ENCODE measurements around the gene FADS2. TPM values are rescaled to one million over a fixed set of nuclear protein-coding genes. Genes with fewer than 3 reads are reported as not detected.

FADS2 gene
- total and polyA plus RNA-seq, 2 experiments from 2014 or later = 124 to 392 TPM

GRCh38 chr11:61855939-61856680 is 28.0 kb downstream of the FADS2 start:
- ATAC-seq (no peak), DNase-seq (ENCODE audit: low spot score) (no peak)
- H3K9me3 Mint-ChIP-seq = no peaks in the 10 kb centered on the region
- peaks cover 17% of the 10 kb centered on the region for H4K20me1 ChIP-seq (replicated peaks; ENCODE audit: insufficient read depth)
- H3K4me2 ChIP-seq = no peak overlapping the region
- H3K4me3 ChIP-seq = no peak overlapping the region
- no peak overlapping the region for H2AFZ ChIP-seq
- H3K36me3 ChIP-seq (ENCODE audit: insufficient read depth) = peaks cover 56% of the 10 kb centered on the region
- H3K4me1 ChIP-seq (ENCODE audit: insufficient read depth) = no peaks in the 10 kb centered on the region
- H3K79me2 ChIP-seq (replicated peaks; ENCODE audit: insufficient read depth) = peaks cover 8% of the 10 kb centered on the region; the same call in 1 of the 2 replicates
- peaks cover 4% of the 10 kb centered on the region for H3K27me3 Mint-ChIP-seq (ENCODE audit: insufficient read depth, low read depth, poor library complexity)
- TF ChIP-seq ZNF462 (CRISPR knock-in tag; IDR thresholded peaks at IDR 0.05) = no peak
- no peak for TF ChIP-seq ZNF331 (CRISPR knock-in tag; IDR thresholded peaks at IDR 0.05; ENCODE audit: low read depth)
- no peak for TF ChIP-seq EZH2phosphoT487 (IDR thresholded peaks at IDR 0.05; ENCODE audit: unreplicated experiment)
- TF ChIP-seq EZH2 (IDR thresholded peaks at IDR 0.05; ENCODE audit: low read depth, unreplicated experiment) = no peak
- no peak for TF ChIP-seq ETS1 (IDR thresholded peaks at IDR 0.05)
- TF ChIP-seq, protein P1, sequence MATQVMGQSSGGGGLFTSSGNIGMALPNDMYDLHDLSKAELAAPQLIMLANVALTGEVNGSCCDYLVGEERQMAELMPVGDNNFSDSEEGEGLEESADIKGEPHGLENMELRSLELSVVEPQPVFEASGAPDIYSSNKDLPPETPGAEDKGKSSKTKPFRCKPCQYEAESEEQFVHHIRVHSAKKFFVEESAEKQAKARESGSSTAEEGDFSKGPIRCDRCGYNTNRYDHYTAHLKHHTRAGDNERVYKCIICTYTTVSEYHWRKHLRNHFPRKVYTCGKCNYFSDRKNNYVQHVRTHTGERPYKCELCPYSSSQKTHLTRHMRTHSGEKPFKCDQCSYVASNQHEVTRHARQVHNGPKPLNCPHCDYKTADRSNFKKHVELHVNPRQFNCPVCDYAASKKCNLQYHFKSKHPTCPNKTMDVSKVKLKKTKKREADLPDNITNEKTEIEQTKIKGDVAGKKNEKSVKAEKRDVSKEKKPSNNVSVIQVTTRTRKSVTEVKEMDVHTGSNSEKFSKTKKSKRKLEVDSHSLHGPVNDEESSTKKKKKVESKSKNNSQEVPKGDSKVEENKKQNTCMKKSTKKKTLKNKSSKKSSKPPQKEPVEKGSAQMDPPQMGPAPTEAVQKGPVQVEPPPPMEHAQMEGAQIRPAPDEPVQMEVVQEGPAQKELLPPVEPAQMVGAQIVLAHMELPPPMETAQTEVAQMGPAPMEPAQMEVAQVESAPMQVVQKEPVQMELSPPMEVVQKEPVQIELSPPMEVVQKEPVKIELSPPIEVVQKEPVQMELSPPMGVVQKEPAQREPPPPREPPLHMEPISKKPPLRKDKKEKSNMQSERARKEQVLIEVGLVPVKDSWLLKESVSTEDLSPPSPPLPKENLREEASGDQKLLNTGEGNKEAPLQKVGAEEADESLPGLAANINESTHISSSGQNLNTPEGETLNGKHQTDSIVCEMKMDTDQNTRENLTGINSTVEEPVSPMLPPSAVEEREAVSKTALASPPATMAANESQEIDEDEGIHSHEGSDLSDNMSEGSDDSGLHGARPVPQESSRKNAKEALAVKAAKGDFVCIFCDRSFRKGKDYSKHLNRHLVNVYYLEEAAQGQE (IDR thresholded peaks at IDR 0.05; ENCODE audit: unreplicated experiment) = no peak
- TF ChIP-seq STAT1 (IDR thresholded peaks at IDR 0.05; ENCODE audit: unreplicated experiment) = no peak
- no peak for TF ChIP-seq JUNB (IDR thresholded peaks at IDR 0.05; ENCODE audit: unreplicated experiment)
- no peak; the same call in 1 of the 2 replicates for TF ChIP-seq POLR2AphosphoS5 (IDR thresholded peaks at IDR 0.05; ENCODE audit: low read depth)
- no peak for TF ChIP-seq ZNF114 (CRISPR knock-in tag; IDR thresholded peaks at IDR 0.05)
- TF ChIP-seq NANOG (IDR thresholded peaks at IDR 0.05; ENCODE audit: borderline replicate concordance) = no peak
- TF ChIP-seq CTCF (conservative IDR thresholded peaks at IDR 0.05; ENCODE audit: low read depth in 2 of 2) = no peak
- TF ChIP-seq CREB1 (CRISPR knock-in tag; IDR thresholded peaks at IDR 0.05; ENCODE audit: low read depth) = no peak
- H3K36me3 Mint-ChIP-seq (ENCODE audit: low read depth) = peaks cover 84% of the 10 kb centered on the region
- no peaks in the 10 kb centered on the region for H3K9me2 ChIP-seq (ENCODE audit: insufficient read depth)
- H3K27me3 ChIP-seq (ENCODE audit: insufficient read depth) = no peaks in the 10 kb centered on the region
- peaks cover 15% of the 10 kb centered on the region; the same call in 1 of the 2 replicates for H3F3A ChIP-seq (replicated peaks; ENCODE audit: low read depth)
- H3K27ac ChIP-seq (ENCODE audit: low read depth) = no peak overlapping the region
- H3K27ac Mint-ChIP-seq = peak overlapping the region; percentile 35; the same call in 1 of the 2 replicates
- no peaks in the 10 kb centered on the region for H3K4me1 Mint-ChIP-seq
- no peak overlapping the region for H3K4me3 Mint-ChIP-seq
